Stimulated activated CD4-positive, alpha-beta T cell treated with anti-CD3 and anti-CD28 coated beads, Interleukin-1b, Interleukin-23, amount 100 ng/mL, for 48 hours (primary cell): Measurements from ENCODE around the gene LCE1F.

Experiments
- DNase-seq: peaks from one replicate; pipeline ENCODE4 v3.0.0-alpha.2; 2020

Gene LCE1F

DNA sequence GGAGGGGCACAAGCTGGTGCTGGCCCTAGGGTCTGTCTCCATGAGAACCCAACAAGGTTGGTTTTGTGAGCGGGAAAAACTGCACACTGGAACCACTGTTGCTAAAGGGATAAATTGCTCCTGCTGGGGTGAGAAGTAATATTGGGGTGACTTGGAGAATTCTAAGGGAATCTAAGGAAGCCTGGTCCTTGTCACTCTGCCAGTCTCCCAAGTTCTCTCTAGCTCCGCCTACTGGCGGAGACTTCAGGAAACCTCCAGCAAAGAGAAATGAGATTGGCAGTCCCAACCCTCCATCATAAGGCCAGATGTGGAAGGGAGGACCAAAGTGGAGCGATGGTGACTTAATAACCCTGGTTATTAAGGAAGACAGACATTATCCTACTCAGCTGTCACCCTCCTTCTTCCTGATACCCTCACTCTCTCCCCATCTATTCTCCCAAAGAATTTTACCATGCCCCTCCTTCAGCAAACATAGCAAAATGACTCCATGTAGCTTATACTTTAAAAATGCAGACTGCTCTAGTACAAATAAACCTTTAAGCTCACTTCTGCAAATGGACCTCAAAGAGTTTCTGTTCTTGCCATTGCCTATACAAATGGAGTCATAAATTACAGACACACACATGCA is 2.7 kb downstream of the LCE1F start:
- DNase-seq: no peak

DNA sequence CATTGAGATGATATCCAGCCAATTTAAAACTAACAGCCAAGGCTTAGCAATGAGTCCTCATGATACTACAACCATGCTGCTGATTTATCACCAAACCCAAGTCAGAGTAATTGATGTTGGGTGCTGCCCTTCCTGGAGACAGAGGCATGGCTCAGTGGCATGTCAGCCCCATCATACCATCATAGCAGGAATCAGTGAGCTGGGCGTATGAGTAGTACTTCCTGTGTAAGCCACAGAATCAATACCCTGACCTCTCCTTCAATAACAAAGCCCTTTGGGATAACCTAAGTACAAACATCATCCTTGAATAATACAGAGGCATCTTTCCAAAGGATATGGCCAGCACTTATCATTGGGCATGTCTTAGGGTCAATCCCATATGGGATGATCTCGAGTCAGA is 8.2 kb downstream of the LCE1F start:
- DNase-seq: no peak

GRCh38 chr1:152786077-152786476 is 11.1 kb downstream of the LCE1F start, which contains the start of gene LCE1E:
TSS of gene LCE1E (plus strand) at chr1:152786257. CDS start at chr1:152787300, 1,043 bp downstream.
- no peak for DNase-seq

- no peak for DNase-seq
Observed at GRCh38 chr1:152795686-152796085, 20.7 kb downstream of the LCE1F start.

GRCh38 chr1:152796421-152796820 is 21.5 kb downstream of the LCE1F start, which contains the start of gene LCE1D:
TSS of gene LCE1D (plus strand) at chr1:152796721. CDS start at chr1:152797795, 1,074 bp downstream.
- no peak for DNase-seq

GRCh38 chr1:152801333-152801732 is 26.4 kb downstream of the LCE1F start:
- no peak for DNase-seq

GRCh38 chr1:152806576-152806975 is 31.6 kb downstream of the LCE1F start, which contains the start of gene LCE1C:
TSS of gene LCE1C (minus strand) at chr1:152806651. CDS start at chr1:152805478, 1,173 bp downstream.
- no peak for DNase-seq

- no peak for DNase-seq
Observed at GRCh38 chr1:152811050-152811449, 36.1 kb downstream of the LCE1F start.

- DNase-seq: no peak
Observed at GRCh38 chr1:152811671-152812070, 36.7 kb downstream of the LCE1F start, which contains the start of gene LCE1B. TSS of gene LCE1B (plus strand) at chr1:152811971. CDS start at chr1:152812447, 476 bp downstream.

- DNase-seq: no peak
Observed at GRCh38 chr1:152817309-152817708, 42.4 kb downstream of the LCE1F start.

- no peak for DNase-seq
Observed at GRCh38 chr1:152823294-152823693, 48.4 kb downstream of the LCE1F start.

DNA sequence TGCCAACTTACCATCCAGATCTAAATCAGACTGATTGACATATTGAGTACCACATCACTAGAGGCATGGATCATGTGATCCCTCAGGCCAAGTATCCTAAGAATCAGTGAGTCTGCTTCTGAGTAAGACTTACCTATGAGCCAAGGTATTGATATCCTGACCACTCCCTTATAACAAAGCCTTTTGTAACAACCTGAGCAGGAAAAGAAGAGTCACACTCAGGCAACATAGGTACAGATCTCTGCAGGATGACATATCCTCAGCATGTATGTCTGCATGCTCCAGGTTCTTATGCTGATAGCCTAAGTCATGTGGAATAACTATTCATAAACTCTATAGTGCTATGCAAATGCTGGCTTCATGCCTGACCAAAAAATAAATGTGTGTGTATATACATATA is 50.0 kb downstream of the LCE1F start:
- DNase-seq: no peak
